NCI-H82 treated with DMSO at 0.1 percent for 48 hours (cell line): ENCODE measurements around the gene TMPRSS2.

Source experiments
- DNase-seq: peaks from one replicate; lab custom pipeline; 2025; ENCODE audit not compliant: unreplicated experiment; lab: John Stamatoyannopoulos, UW

Gene TMPRSS2

GRCh38 chr21:41510500-41510899 lies 2.5 kb upstream of the TMPRSS2 start:
- DNase-seq = no peak

GRCh38 chr21:41509733-41510132 lies 1.8 kb upstream of the TMPRSS2 start:
- no peak for DNase-seq

- no peak for DNase-seq
Observed at GRCh38 chr21:41509145-41509496, 1.2 kb upstream of the TMPRSS2 start.

GRCh38 chr21:41508415-41509144 lies 622 bp upstream of the TMPRSS2 start:
- no peak for DNase-seq

- no peak for DNase-seq
Observed at GRCh38 chr21:41506611-41507520, 1.1 kb downstream of the TMPRSS2 start.

- no peak for DNase-seq
Observed at GRCh38 chr21:41506005-41506594, 1.9 kb downstream of the TMPRSS2 start.

- no peak for DNase-seq
Observed at GRCh38 chr21:41504030-41504429, 3.9 kb downstream of the TMPRSS2 start.

- DNase-seq = no peak
Observed at GRCh38 chr21:41503331-41503730, 4.6 kb downstream of the TMPRSS2 start.

GRCh38 chr21:41501919-41502318 lies 6.0 kb downstream of the TMPRSS2 start:
- DNase-seq = no peak

- DNase-seq = no peak
Observed at GRCh38 chr21:41500931-41501381, 7.0 kb downstream of the TMPRSS2 start.

- DNase-seq = no peak
Observed at GRCh38 chr21:41500363-41500762, 7.6 kb downstream of the TMPRSS2 start.

GRCh38 chr21:41499920-41500319 lies 8.0 kb downstream of the TMPRSS2 start:
- no peak for DNase-seq

- DNase-seq = no peak
Observed at GRCh38 chr21:41497788-41498187, 10.2 kb downstream of the TMPRSS2 start.

GRCh38 chr21:41497008-41497407 lies 10.9 kb downstream of the TMPRSS2 start:
- DNase-seq = no peak

- no peak for DNase-seq
Observed at GRCh38 chr21:41494242-41494641, 13.7 kb downstream of the TMPRSS2 start.

- no peak for DNase-seq
Observed at GRCh38 chr21:41491412-41491811, 16.5 kb downstream of the TMPRSS2 start.

- no peak for DNase-seq
Observed at GRCh38 chr21:41490330-41490729, 17.6 kb downstream of the TMPRSS2 start.

- no peak for DNase-seq
Observed at GRCh38 chr21:41489329-41489728, 18.6 kb downstream of the TMPRSS2 start.

- no peak for DNase-seq
Observed at GRCh38 chr21:41488080-41488479, 19.9 kb downstream of the TMPRSS2 start.

- DNase-seq = no peak
Observed at GRCh38 chr21:41487082-41487481, 20.9 kb downstream of the TMPRSS2 start.

- no peak for DNase-seq
Observed at GRCh38 chr21:41483973-41484372, 24.0 kb downstream of the TMPRSS2 start.

- no peak for DNase-seq
Observed at GRCh38 chr21:41483415-41483814, 24.5 kb downstream of the TMPRSS2 start.
